ENCODE measurements around the gene TMEM119. TPM values are rescaled to one million over a fixed set of nuclear protein-coding genes. Genes with fewer than 3 reads are reported as not detected.

TMEM119 gene
- total and polyA plus RNA-seq, 12 donors = 0.57 to 6.9 (median 2.0) TPM

GRCh38 chr12:108602976-108603704 lies 5.3 kb upstream of the TMEM119 start:
- H3K36me3 ChIP-seq = no peaks in the 10 kb centered on the region
- ATAC-seq (no peak), DNase-seq (no peak)
- H3K9me3 ChIP-seq = no peaks in the 10 kb centered on the region
- H3K27ac ChIP-seq = no peak overlapping the region
- 88 to 92% methylated on average over 15 of the region's 15 CpGs for WGBS, 2 donors
- peaks cover 0 to 4% (median 0%) of the 10 kb centered on the region in 9 donors for H3K4me1 ChIP-seq
- H3K27me3 ChIP-seq = peaks cover 0 to 3% (median 0%) of the 10 kb centered on the region in 7 donors
- TF ChIP-seq CTCF (IDR thresholded peaks at IDR 0.05) = no peak
- intact Hi-C loops (cut with DNase I) = no loop called here
- H3K4me3 ChIP-seq = no peak overlapping the region

- H3K4me1 ChIP-seq = peaks cover 0 to 4% (median 0%) of the 10 kb centered on the region in 9 donors
- TF ChIP-seq CTCF (IDR thresholded peaks at IDR 0.05) = no peak
- ATAC-seq (no peak), DNase-seq (no peak)
- no peak overlapping the region for H3K4me3 ChIP-seq
- intact Hi-C loops (cut with DNase I) = no loop called here
- no peaks in the 10 kb centered on the region for H3K36me3 ChIP-seq
- no peaks in the 10 kb centered on the region for H3K9me3 ChIP-seq
- H3K27me3 ChIP-seq = peaks cover 0 to 3% (median 0%) of the 10 kb centered on the region in 7 donors
- H3K27ac ChIP-seq = no peak overlapping the region
- 96 to 97% methylated on average over 9 of the region's 9 CpGs for WGBS, 2 donors
These were observed 4.4 kb upstream of the TMEM119 start for GRCh38 chr12:108602209-108602705.

- Histone ChIP-seq H3K4me1 (peaks cover 0 to 4% (median 0%) of the 10 kb centered on the region in 9 donors), H3K27me3 (peaks cover 0 to 3% (median 0%) of the 10 kb centered on the region in 7 donors), H3K27ac (no peak overlapping the region), H3K36me3 (no peaks in the 10 kb centered on the region), H3K9me3 (no peaks in the 10 kb centered on the region), H3K4me3 (no peak overlapping the region)
- 60 to 61% methylated on average over 4 of the region's 4 CpGs for WGBS, 2 donors
- DNase-seq = no peak
- ATAC-seq = no peak
- intact Hi-C loops (cut with DNase I) = no loop called here
- no peak for TF ChIP-seq CTCF (IDR thresholded peaks at IDR 0.05)
These were observed 2.8 kb upstream of the TMEM119 start for GRCh38 chr12:108600702-108601007.

- DNase-seq = no peak
- WGBS, 2 donors = 86 to 89% methylated on average over 10 of the region's 10 CpGs
- no peak overlapping the region for H3K27ac ChIP-seq
- H3K36me3 ChIP-seq = no peaks in the 10 kb centered on the region
- intact Hi-C loops (cut with DNase I) = no loop called here
- TF ChIP-seq CTCF (IDR thresholded peaks at IDR 0.05) = no peak
- H3K4me3 ChIP-seq = no peak overlapping the region
- ATAC-seq = no peak
- peaks cover 0 to 4% (median 0%) of the 10 kb centered on the region in 9 donors for H3K4me1 ChIP-seq
- peaks cover 0 to 3% (median 0%) of the 10 kb centered on the region in 7 donors for H3K27me3 ChIP-seq
- no peaks in the 10 kb centered on the region for H3K9me3 ChIP-seq
These were observed 2.2 kb upstream of the TMEM119 start for GRCh38 chr12:108599948-108600701.
